VCaP (cell line): ENCODE measurements around the gene JARID2.

Experiments used
- H3K27ac ChIP-seq: fragments of 450-650 bp; 2 replicates; pipeline ENCODE4 v1.5.1; 2017
- CTCF ChIP-seq: fragments of 450-650 bp; conservative IDR thresholded peaks from 2 replicates; pipeline ENCODE4 v1.5.1; 2017; ENCODE audit warnings: mild to moderate bottlenecking, moderate library complexity

Gene JARID2

GRCh38 chr6:15248451-15249370, 2.8 kb downstream of the JARID2 start:
- no peak for TF ChIP-seq CTCF
- H3K27ac ChIP-seq: peak overlapping the region; percentile 64

- no peak for TF ChIP-seq CTCF
- peak overlapping the region; percentile 64 for H3K27ac ChIP-seq
These were observed 3.6 kb downstream of the JARID2 start for GRCh38 chr6:15249371-15250019.

- peak overlapping the region; percentile 64 for H3K27ac ChIP-seq
- no peak for TF ChIP-seq CTCF
These were observed 4.6 kb downstream of the JARID2 start for GRCh38 chr6:15250187-15251168.

GRCh38 chr6:15252195-15252594, 6.3 kb downstream of the JARID2 start:
- no peak overlapping the region for H3K27ac ChIP-seq
- TF ChIP-seq CTCF: no peak

- H3K27ac ChIP-seq: no peak overlapping the region
- no peak for TF ChIP-seq CTCF
These were observed 7.5 kb downstream of the JARID2 start for GRCh38 chr6:15253203-15254022.

GRCh38 chr6:15254070-15254975, 8.5 kb downstream of the JARID2 start:
- TF ChIP-seq CTCF: no peak
- H3K27ac ChIP-seq: no peak overlapping the region
